ENCODE measurements around the gene COX6B1. TPM values are rescaled to one million over a fixed set of nuclear protein-coding genes. Genes with fewer than 3 reads are reported as not detected.

The COX6B1 gene
- total RNA-seq, 1 experiment from 2014 or later: 496 TPM

GRCh38 chr19:35643255-35644205, 4.6 kb upstream of the COX6B1 start:
- intact Hi-C loops (cut with micrococcal nuclease): no loop called here
- BruUV-seq (replicated peaks): no TSS peak
- H3K4me1 ChIP-seq (ENCODE audit: control insufficient read depth in 1 of 2, insufficient read depth in 2 of 2, low read length in 2 of 2): peaks cover 11 to 50% of the 10 kb centered on the region in 2 experiments; a peak in 3 of 4 replicates
- peak; percentile 26 for TF ChIP-seq YY1 (IDR thresholded peaks at IDR 0.05; ENCODE audit: extremely low read depth, insufficient replicate concordance, low read depth, low read length)
- TF ChIP-seq ZNF274 (IDR thresholded peaks at IDR 0.05; ENCODE audit: low read depth, low read length): no peak
- TF ChIP-seq FOSL1 (IDR thresholded peaks at IDR 0.05; ENCODE audit: low read depth): no peak
- no peak for TF ChIP-seq EZH2phosphoT487 (IDR thresholded peaks at IDR 0.05; ENCODE audit: borderline replicate concordance)
- no peak for TF ChIP-seq RAD21 (IDR thresholded peaks at IDR 0.05; ENCODE audit: low read depth)
- TF ChIP-seq ELF1 (IDR thresholded peaks at IDR 0.05; ENCODE audit: borderline replicate concordance, low read depth): no peak
- no peak for TF ChIP-seq ZBTB33 (IDR thresholded peaks at IDR 0.05; ENCODE audit: extremely low read depth, insufficient replicate concordance, low read length)
- TF ChIP-seq SRF (IDR thresholded peaks at IDR 0.05; ENCODE audit: low read depth): no peak
- TF ChIP-seq CBX3 (IDR thresholded peaks at IDR 0.05; ENCODE audit: low read depth): no peak
- peak; percentile 81 for TF ChIP-seq TCF7L2 (IDR thresholded peaks at IDR 0.05; ENCODE audit: borderline replicate concordance, extremely low read depth, insufficient read depth, insufficient read length)
- TF ChIP-seq CEBPB (IDR thresholded peaks at IDR 0.05; ENCODE audit: low read depth): no peak
- TF ChIP-seq POLR2A (IDR thresholded peaks at IDR 0.05; ENCODE audit: borderline replicate concordance, extremely low read depth, insufficient read depth, insufficient read length): peak; percentile 97
- no peak for TF ChIP-seq REST (IDR thresholded peaks at IDR 0.05; ENCODE audit: low read depth)
- TF ChIP-seq EZH2 (IDR thresholded peaks at IDR 0.05): no peak
- no peak for TF ChIP-seq SIN3A (IDR thresholded peaks at IDR 0.05; ENCODE audit: low read depth)
- TF ChIP-seq SP1 (IDR thresholded peaks at IDR 0.05; ENCODE audit: low read depth): peak; percentile 42
- no peak for TF ChIP-seq ATF3 (IDR thresholded peaks at IDR 0.05)
- TF ChIP-seq POLR2AphosphoS5 (IDR thresholded peaks at IDR 0.05; ENCODE audit: low read depth, low read length): peak; percentile 95
- TF ChIP-seq EGR1 (IDR thresholded peaks at IDR 0.05; ENCODE audit: low read depth): peak; percentile 49; the same call in 1 of the 2 replicates
- TF ChIP-seq ZFX (IDR thresholded peaks at IDR 0.05): peak; percentile 49; the same call in 1 of the 2 replicates
- no peak; the same call in 1 of the 2 replicates for TF ChIP-seq JUND (IDR thresholded peaks at IDR 0.05)

More at GRCh38 chr19:35643255-35644205, 4.6 kb upstream of the COX6B1 start:
- RAD21 ChIA-PET (ENCODE audit: low non-redundant PET in 1 of 2, low total read pairs in 2 of 2, uncharacterized antibody in 2 of 2, unreplicated experiment in 2 of 2): no interaction called here
- H3K9ac ChIP-seq (ENCODE audit: low read length): peak overlapping the region; percentile 69
- peak overlapping the region; percentile 61 to 66 for H3K4me3 ChIP-seq (replicated peaks in 1 of 2; ENCODE audit: low read depth in 1 of 2, low read length in 2 of 2)
- peak overlapping the region; percentile 99 for H3K4me2 ChIP-seq (ENCODE audit: low read length)
- no peaks in the 10 kb centered on the region for H4K20me1 ChIP-seq (ENCODE audit: insufficient read depth)
- peak; percentile 60 for ATAC-seq
- no peaks in the 10 kb centered on the region; a peak in 1 of 4 replicates for H3K36me3 ChIP-seq (ENCODE audit: control insufficient read depth in 1 of 2, insufficient read depth in 2 of 2, low read length in 2 of 2)
- DNase-seq (ENCODE audit: low read depth, low spot score): peak; percentile 75
- peak overlapping the region; percentile 85 for H3K27ac ChIP-seq (ENCODE audit: low read depth, low read length)
- CTCF ChIA-PET: interaction anchor here (1.1 kb wide), 1 partner anchor 30 kb away, joined by 3 read pairs; no protein-coding TSS in a partner anchor
- H3K9me2 ChIP-seq (ENCODE audit: insufficient read depth): no peaks in the 10 kb centered on the region
- H3K79me2 ChIP-seq (ENCODE audit: insufficient read depth, low read length): peaks cover 4% of the 10 kb centered on the region
- POLR2A ChIA-PET: interaction anchor here (0.6 to 2.0 kb wide), 11 partner anchors 11 to 365 kb away, joined by 3 to 8 read pairs (median 4); partner anchors contain the start of genes LIN37 and SYNE4
- H2AFZ ChIP-seq (ENCODE audit: low read depth, low read length, poor library complexity, severe bottlenecking): peak overlapping the region; percentile 90
- H3K9me3 ChIP-seq (ENCODE audit: control insufficient read depth in 1 of 2, insufficient read depth in 1 of 2, low read depth in 1 of 2, low read length in 2 of 2): no peaks in the 10 kb centered on the region
- H3K27me3 ChIP-seq (ENCODE audit: insufficient read depth, low read length): no peaks in the 10 kb centered on the region

All from HCT116 (cell line).